Astrocyte of the spinal cord (primary cell): ENCODE results near the gene CRISPLD2.

Source experiments
- DNase-seq: peaks from one replicate; pipeline ENCODE4 v3.0.0; 2011; ENCODE audit warnings: low read depth, low spot score
- H3K4me3 ChIP-seq: 2 replicates; pipeline ENCODE4 v1.5.1; 2011; ENCODE audit warnings: low read depth, mild to moderate bottlenecking, low read length, moderate library complexity
- CTCF ChIP-seq: IDR thresholded peaks from 2 replicates; pipeline ENCODE4 v1.5.1; 2012; ENCODE audit warnings: low read depth, mild to moderate bottlenecking, low read length, inconsistent platforms
- in situ Hi-C: cut with HindIII; loops from 2 replicates; pipeline ENCODE4 v1.10.0; 2017; ENCODE audit warnings: low sequenced_read_pairs

CRISPLD2 gene

GRCh38 chr16:84879569-84880487, 60.0 kb downstream of the CRISPLD2 start:
- in situ Hi-C loops = no loop called here
- H3K4me3 ChIP-seq = no peak overlapping the region
- TF ChIP-seq CTCF = no peak
- DNase-seq = no peak

- TF ChIP-seq CTCF = no peak
- no peak overlapping the region for H3K4me3 ChIP-seq
- in situ Hi-C loops = no loop called here
- DNase-seq = peak; percentile 93
These were observed 62.1 kb downstream of the CRISPLD2 start for GRCh38 chr16:84881702-84882521.

GRCh38 chr16:84883301-84883700, 63.5 kb downstream of the CRISPLD2 start:
- in situ Hi-C loops = no loop called here
- peak; percentile 17 for DNase-seq
- TF ChIP-seq CTCF = no peak
- no peak overlapping the region for H3K4me3 ChIP-seq

- in situ Hi-C loops = no loop called here
- no peak for TF ChIP-seq CTCF
- no peak for DNase-seq
- no peak overlapping the region for H3K4me3 ChIP-seq
These were observed 64.4 kb downstream of the CRISPLD2 start for GRCh38 chr16:84884246-84884595.

- in situ Hi-C loops = no loop called here
- TF ChIP-seq CTCF = no peak
- H3K4me3 ChIP-seq = no peak overlapping the region
These were observed 65.0 kb downstream of the CRISPLD2 start for GRCh38 chr16:84884596-84885341.

GRCh38 chr16:84885342-84885910, 65.6 kb downstream of the CRISPLD2 start:
- no peak for TF ChIP-seq CTCF
- in situ Hi-C loops = no loop called here
- no peak overlapping the region for H3K4me3 ChIP-seq
- DNase-seq = no peak

More at GRCh38 chr16:84884596-84885341, 65.0 kb downstream of the CRISPLD2 start:
- DNase-seq = peak; percentile 33
